HFF-Myc (cell line): ENCODE results near the gene ZFP92.

Experiments
- DNase-seq: peaks from one replicate; pipeline ENCODE4 v3.0.0-alpha.2; 2011; ENCODE audit warnings: low read depth; ENCODE audit errors: extremely low read depth
- H3K4me3 ChIP-seq: replicated peaks from 2 replicates; pipeline ENCODE4 v1.5.1; 2011; ENCODE audit warnings: low read depth, mild to moderate bottlenecking, control low read depth, low read length
- TF ChIP-seq, protein P1 (sequence below): IDR thresholded peaks from 2 replicates; pipeline ENCODE4 v1.5.1; 2012; ENCODE audit warnings: mild to moderate bottlenecking, low read depth, low read length, control low read depth; ENCODE audit errors: missing control alignments

Gene ZFP92

DNA sequence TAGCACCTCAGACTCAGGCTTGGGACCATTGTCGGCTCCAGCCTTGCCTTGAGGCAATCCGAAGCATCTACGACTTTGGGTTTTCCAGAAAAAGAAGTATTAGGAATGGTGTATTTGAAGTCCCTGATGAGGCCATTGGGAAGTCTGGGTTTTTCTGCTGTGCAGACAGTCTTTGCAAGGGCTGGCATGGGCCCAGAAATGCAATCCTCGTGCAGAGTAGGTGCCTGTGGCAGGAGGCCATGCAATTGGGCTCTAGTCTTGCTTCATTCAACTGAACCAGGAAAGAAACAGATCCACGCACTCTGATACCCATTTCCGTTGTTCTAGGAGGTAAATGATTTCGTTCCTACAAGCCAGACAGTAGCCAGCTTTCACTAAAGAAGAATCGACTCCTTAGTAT lies 12.4 kb downstream of the ZFP92 start:
- DNase-seq: no peak

DNA sequence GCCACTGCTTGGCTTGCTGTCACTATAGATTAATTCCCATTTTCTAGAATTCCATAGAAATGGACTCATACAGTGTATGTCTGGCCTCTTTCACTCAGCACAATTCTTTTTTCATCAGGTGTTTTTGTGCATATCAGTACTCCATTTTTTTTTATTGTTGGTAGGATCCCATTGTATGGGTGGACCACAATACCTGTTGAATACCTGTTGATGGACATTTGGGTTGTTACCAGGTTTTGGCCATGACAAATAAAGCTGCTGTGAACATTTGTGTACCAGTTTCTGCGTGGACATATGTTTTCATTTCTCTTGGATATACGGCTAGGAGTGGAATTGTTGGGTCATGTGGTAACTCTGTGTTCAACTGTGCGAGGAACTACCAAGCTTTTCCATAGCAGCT lies 14.9 kb downstream of the ZFP92 start:
- DNase-seq: no peak
- TF ChIP-seq, protein P1, sequence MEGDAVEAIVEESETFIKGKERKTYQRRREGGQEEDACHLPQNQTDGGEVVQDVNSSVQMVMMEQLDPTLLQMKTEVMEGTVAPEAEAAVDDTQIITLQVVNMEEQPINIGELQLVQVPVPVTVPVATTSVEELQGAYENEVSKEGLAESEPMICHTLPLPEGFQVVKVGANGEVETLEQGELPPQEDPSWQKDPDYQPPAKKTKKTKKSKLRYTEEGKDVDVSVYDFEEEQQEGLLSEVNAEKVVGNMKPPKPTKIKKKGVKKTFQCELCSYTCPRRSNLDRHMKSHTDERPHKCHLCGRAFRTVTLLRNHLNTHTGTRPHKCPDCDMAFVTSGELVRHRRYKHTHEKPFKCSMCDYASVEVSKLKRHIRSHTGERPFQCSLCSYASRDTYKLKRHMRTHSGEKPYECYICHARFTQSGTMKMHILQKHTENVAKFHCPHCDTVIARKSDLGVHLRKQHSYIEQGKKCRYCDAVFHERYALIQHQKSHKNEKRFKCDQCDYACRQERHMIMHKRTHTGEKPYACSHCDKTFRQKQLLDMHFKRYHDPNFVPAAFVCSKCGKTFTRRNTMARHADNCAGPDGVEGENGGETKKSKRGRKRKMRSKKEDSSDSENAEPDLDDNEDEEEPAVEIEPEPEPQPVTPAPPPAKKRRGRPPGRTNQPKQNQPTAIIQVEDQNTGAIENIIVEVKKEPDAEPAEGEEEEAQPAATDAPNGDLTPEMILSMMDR: no peak
- no peak overlapping the region for H3K4me3 ChIP-seq

More for the DNA sequence above, 12.4 kb downstream of the ZFP92 start:
- TF ChIP-seq, protein P1: no peak
- no peak overlapping the region for H3K4me3 ChIP-seq

DNA sequence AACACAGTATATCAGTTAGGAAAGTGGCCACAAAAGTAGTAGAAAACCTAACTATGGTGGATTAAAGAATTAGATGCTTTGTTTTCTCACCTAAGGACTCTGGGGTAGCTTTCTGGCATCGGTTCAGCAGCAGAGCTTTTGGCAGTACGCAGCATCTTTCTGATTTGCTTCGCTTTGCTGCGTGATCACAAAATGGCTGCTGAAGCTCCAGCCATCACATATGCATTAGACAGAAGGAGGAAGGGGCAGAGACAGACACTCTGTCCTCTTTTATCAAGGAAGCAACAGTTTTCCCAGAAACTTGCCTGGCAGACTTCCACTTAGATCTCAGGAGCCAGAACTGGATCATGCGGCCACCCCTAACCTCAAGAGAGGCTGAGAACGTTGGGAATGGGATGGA lies 19.5 kb downstream of the ZFP92 start:
- DNase-seq: no peak
- TF ChIP-seq, protein P1: no peak
- H3K4me3 ChIP-seq: no peak overlapping the region

DNA sequence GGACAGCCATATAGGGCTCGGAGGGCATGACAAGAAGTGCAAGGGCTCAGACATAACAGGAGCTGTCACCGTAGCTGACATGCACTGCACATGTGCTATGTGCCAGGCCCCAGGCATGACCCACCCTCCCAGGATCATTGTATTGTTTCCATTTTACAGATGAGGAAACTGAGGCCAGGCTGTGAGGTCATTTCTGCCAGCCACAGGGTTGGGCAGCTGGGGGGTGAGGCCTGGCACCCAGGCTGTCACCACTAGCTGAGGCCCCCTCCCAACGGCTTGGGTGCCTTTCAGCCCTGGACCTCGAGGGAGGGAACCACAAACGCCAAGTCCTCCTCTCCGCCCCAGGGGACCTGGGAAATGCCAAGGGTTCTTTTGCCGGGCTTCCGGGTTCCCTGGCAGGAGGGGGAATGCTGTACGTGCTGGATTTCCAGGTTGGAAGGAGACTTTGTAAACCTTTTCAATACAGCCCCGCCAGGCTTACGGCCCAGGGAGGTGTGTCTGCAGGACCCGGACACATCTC lies 21.9 kb downstream of the ZFP92 start:
- TF ChIP-seq, protein P1: no peak
- no peak for DNase-seq

DNA sequence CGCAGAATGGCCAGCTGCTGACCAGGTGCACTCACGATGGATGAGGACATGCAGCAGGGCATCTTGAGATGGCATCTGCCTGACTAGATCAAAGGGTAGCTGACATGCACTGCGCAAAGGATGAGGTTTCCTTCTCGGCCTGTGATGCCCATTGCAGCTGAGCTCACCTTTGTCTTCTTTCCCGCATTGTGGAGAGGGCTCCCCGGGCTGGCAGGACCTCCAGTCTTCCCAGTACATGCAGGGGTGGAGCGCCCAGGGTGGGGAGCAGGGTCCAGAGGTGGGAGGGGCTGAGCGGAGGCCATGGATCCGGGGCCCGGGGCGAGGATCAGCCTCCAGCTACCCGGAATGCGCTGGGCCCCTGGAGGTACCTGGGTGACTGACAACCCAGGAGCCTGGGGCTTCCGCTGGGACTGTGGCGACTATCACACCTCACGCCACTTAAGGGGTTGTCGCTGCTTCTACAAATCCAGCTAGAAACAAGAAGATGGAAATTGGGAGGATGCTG lies 22.6 kb downstream of the ZFP92 start:
- TF ChIP-seq, protein P1: no peak
- DNase-seq: no peak
- H3K4me3 ChIP-seq: no peak overlapping the region

More for the DNA sequence above, 21.9 kb downstream of the ZFP92 start:
- H3K4me3 ChIP-seq: no peak overlapping the region

DNA sequence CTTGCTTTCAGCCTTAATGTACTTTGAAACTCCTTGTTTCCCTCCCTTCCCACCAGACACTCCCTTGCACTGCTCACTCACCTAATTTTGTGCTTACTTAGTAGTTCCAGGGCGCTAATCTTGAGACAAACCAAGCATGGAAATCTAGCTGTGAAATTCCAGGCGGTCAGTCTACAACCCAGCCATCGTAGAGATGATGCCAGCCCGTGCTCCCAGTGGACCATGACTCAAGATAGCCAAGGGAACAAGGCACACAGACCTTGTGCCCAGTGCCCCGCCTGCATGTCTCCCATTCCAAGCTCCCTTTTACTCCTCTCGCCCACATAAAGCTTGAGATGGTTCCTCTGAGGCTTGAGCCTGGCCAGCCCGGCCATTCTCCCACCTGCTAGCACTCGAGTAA lies 23.5 kb downstream of the ZFP92 start:
- TF ChIP-seq, protein P1: no peak
- H3K4me3 ChIP-seq: no peak overlapping the region
- no peak for DNase-seq

DNA sequence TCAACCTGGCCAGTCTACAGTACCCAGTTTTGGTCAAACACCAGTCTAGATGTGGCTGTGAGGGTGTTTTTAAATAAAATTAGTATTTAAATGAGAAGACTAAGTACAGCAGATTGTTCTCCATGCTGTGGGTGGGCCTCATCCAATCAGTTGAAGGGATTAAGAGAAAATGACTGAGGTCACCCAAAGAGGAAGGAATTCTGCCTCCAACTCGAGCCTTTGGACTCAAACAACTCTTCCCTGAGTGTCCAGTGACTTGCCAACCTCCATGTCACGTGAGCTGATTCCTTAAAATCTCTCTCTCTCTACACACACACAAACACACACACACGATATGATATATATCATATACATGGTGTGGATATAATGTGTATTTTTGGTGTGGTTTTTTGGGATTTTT lies 24.6 kb downstream of the ZFP92 start:
- TF ChIP-seq, protein P1: no peak
- DNase-seq: no peak
- no peak overlapping the region for H3K4me3 ChIP-seq
